MM.1S (cell line): ENCODE results near the gene MPL.

Experiments used
- DNase-seq: peaks from one replicate; pipeline ENCODE4 v3.0.0-alpha.2; 2015
- H2AFZ ChIP-seq: fragments of 300-600 bp; sonication (generic); 2 replicates; pipeline ENCODE4 v1.6.0; 2016; ENCODE audit warnings: antibody characterized with exemption, low read length
- H3F3A ChIP-seq: fragments of 300-600 bp; sonication (generic); 2 replicates; pipeline ENCODE4 v1.6.1; 2016; ENCODE audit warnings: mild to moderate bottlenecking, antibody characterized with exemption, low read length, moderate library complexity, mixed read lengths; ENCODE audit not compliant: insufficient read depth
- H3K27ac ChIP-seq: fragments of 300-600 bp; sonication (generic); 2 replicates; pipeline ENCODE4 v1.5.1; 2016; ENCODE audit warnings: mild to moderate bottlenecking, low read length
- H3K27me3 ChIP-seq: fragments of 300-600 bp; sonication (generic); replicated peaks from 2 replicates; pipeline ENCODE4 v1.6.0; 2016; ENCODE audit warnings: low read length; ENCODE audit not compliant: insufficient read depth
- H3K36me3 ChIP-seq: fragments of 300-600 bp; sonication (generic); replicated peaks from 2 replicates; pipeline ENCODE4 v1.6.1; 2016; ENCODE audit warnings: mild to moderate bottlenecking, low read length, mixed read lengths; ENCODE audit not compliant: insufficient read depth
- H3K4me1 ChIP-seq: fragments of 300-600 bp; sonication (generic); 2 replicates; pipeline ENCODE4 v1.6.1; 2016; ENCODE audit warnings: low read length, mixed read lengths
- H3K4me2 ChIP-seq: fragments of 300-600 bp; sonication (generic); 2 replicates; pipeline ENCODE4 v1.6.0; 2016; ENCODE audit warnings: low read depth, low read length
- H3K4me3 ChIP-seq: fragments of 300-600 bp; sonication (generic); 2 replicates; pipeline ENCODE4 v1.5.1; 2016; ENCODE audit warnings: low read length, mixed read lengths
- H3K79me2 ChIP-seq: fragments of 300-600 bp; sonication (generic); 2 replicates; pipeline ENCODE4 v1.6.1; 2016; ENCODE audit warnings: mixed run types, low read length, mixed read lengths
- H3K9ac ChIP-seq: fragments of 300-600 bp; sonication (generic); 2 replicates; pipeline ENCODE4 v1.6.1; 2016; ENCODE audit warnings: low read length, mixed read lengths
- H3K9me2 ChIP-seq: fragments of 300-600 bp; sonication (generic); replicated peaks from 2 replicates; pipeline ENCODE4 v1.6.1; 2016; ENCODE audit warnings: mild to moderate bottlenecking, low read length, mixed read lengths; ENCODE audit not compliant: insufficient read depth
- H3K9me3 ChIP-seq: fragments of 300-600 bp; sonication (generic); replicated peaks from 2 replicates; pipeline ENCODE4 v1.6.1; 2016; ENCODE audit warnings: mild to moderate bottlenecking, low read length, mixed read lengths; ENCODE audit not compliant: insufficient read depth
- H4K20me1 ChIP-seq: fragments of 300-600 bp; sonication (generic); 2 replicates; pipeline ENCODE4 v1.6.1; 2016; ENCODE audit warnings: mild to moderate bottlenecking, low read length, moderate library complexity, mixed read lengths; ENCODE audit not compliant: insufficient read depth
- EZH2 ChIP-seq: fragments of 300-600 bp; sonication (generic); optimal IDR thresholded peaks from 2 replicates; pipeline ENCODE3; 2017; ENCODE audit warnings: low read depth, mild to moderate bottlenecking, antibody characterized with exemption, low read length, mixed read lengths
- EZH2phosphoT487 ChIP-seq: fragments of 300-600 bp; sonication (generic); IDR thresholded peaks from 2 replicates; pipeline ENCODE4 v1.6.1; 2018; ENCODE audit warnings: antibody characterized with exemption, low read length
- TF ChIP-seq, protein P1 (sequence below): fragments of 300-600 bp; sonication (generic); IDR thresholded peaks from 2 replicates; pipeline ENCODE4 v1.5.1; 2016; ENCODE audit warnings: antibody characterized with exemption, low read length, mixed read lengths

Gene MPL

GRCh38 chr1:43312212-43312623 is 25.4 kb upstream of the MPL start:
- no peak for DNase-seq
- Histone ChIP-seq H3K27ac (no peak overlapping the region), H3K4me1 (no peaks in the 10 kb centered on the region), H3K4me2 (no peak overlapping the region), H3K36me3 (no peaks in the 10 kb centered on the region), H3K4me3 (no peak overlapping the region), H3K9me2 (no peaks in the 10 kb centered on the region), H3K79me2 (no peaks in the 10 kb centered on the region), H4K20me1 (no peaks in the 10 kb centered on the region), H3F3A (no peaks in the 10 kb centered on the region), H3K9me3 (no peaks in the 10 kb centered on the region), H3K27me3 (peaks cover 26% of the 10 kb centered on the region; the same call in 1 of the 2 replicates), H2AFZ (no peak overlapping the region), H3K9ac (no peak overlapping the region)
- TF ChIP-seq EZH2, result no peak
- TF ChIP-seq, protein P1, sequence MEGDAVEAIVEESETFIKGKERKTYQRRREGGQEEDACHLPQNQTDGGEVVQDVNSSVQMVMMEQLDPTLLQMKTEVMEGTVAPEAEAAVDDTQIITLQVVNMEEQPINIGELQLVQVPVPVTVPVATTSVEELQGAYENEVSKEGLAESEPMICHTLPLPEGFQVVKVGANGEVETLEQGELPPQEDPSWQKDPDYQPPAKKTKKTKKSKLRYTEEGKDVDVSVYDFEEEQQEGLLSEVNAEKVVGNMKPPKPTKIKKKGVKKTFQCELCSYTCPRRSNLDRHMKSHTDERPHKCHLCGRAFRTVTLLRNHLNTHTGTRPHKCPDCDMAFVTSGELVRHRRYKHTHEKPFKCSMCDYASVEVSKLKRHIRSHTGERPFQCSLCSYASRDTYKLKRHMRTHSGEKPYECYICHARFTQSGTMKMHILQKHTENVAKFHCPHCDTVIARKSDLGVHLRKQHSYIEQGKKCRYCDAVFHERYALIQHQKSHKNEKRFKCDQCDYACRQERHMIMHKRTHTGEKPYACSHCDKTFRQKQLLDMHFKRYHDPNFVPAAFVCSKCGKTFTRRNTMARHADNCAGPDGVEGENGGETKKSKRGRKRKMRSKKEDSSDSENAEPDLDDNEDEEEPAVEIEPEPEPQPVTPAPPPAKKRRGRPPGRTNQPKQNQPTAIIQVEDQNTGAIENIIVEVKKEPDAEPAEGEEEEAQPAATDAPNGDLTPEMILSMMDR, result no peak
- no peak for TF ChIP-seq EZH2phosphoT487

GRCh38 chr1:43312663-43313515 is 24.7 kb upstream of the MPL start:
- Histone ChIP-seq H4K20me1 (no peaks in the 10 kb centered on the region), H3K36me3 (no peaks in the 10 kb centered on the region), H3K27me3 (peaks cover 23% of the 10 kb centered on the region; the same call in 1 of the 2 replicates)

GRCh38 chr1:43313771-43314170 is 23.8 kb upstream of the MPL start:
- Histone ChIP-seq H3F3A (no peaks in the 10 kb centered on the region), H3K27ac (no peak overlapping the region)
- TF ChIP-seq EZH2, result no peak
- TF ChIP-seq, protein P1, result no peak
- TF ChIP-seq EZH2phosphoT487, result no peak

More at GRCh38 chr1:43312663-43313515, 24.7 kb upstream of the MPL start:
- H3K9me2 ChIP-seq, result no peaks in the 10 kb centered on the region
- no peak overlapping the region for H3K27ac ChIP-seq
- no peaks in the 10 kb centered on the region for H3K9me3 ChIP-seq
- H3K4me1 ChIP-seq, result no peaks in the 10 kb centered on the region
- DNase-seq, result no peak
- TF ChIP-seq EZH2 (no peak), EZH2phosphoT487 (no peak)
- TF ChIP-seq, protein P1, result no peak
- no peaks in the 10 kb centered on the region for H3F3A ChIP-seq
- no peak overlapping the region for H3K9ac ChIP-seq
- no peaks in the 10 kb centered on the region for H3K79me2 ChIP-seq
- no peak overlapping the region for H3K4me3 ChIP-seq
- H3K4me2 ChIP-seq, result no peak overlapping the region
- no peak overlapping the region for H2AFZ ChIP-seq

More at GRCh38 chr1:43313771-43314170, 23.8 kb upstream of the MPL start:
- no peaks in the 10 kb centered on the region for H3K9me2 ChIP-seq
- H3K27me3 ChIP-seq, result peaks cover 23% of the 10 kb centered on the region; the same call in 1 of the 2 replicates
- no peak overlapping the region for H2AFZ ChIP-seq
- H3K79me2 ChIP-seq, result no peaks in the 10 kb centered on the region
- no peak for DNase-seq
- no peaks in the 10 kb centered on the region for H3K36me3 ChIP-seq
- no peak overlapping the region for H3K9ac ChIP-seq
- H3K4me1 ChIP-seq, result no peaks in the 10 kb centered on the region
- H3K4me2 ChIP-seq, result no peak overlapping the region
- no peaks in the 10 kb centered on the region for H3K9me3 ChIP-seq
- no peak overlapping the region for H3K4me3 ChIP-seq
- no peaks in the 10 kb centered on the region for H4K20me1 ChIP-seq
